Endodermal cell (in vitro differentiated cells): ENCODE measurements around the gene LTA. TPM values are rescaled to one million over a fixed set of nuclear protein-coding genes. Genes with fewer than 3 reads are reported as not detected.

Source experiments
- DNase-seq: peaks from one replicate; pipeline ENCODE4 v3.0.0-alpha.2; 2017
- H3K27ac ChIP-seq: 2 replicates; pipeline ENCODE4 v1.5.1; 2013; ENCODE audit warnings: mild to moderate bottlenecking, low read depth, low read length, moderate library complexity
- H3K27me3 ChIP-seq: 2 replicates; pipeline ENCODE4 v1.6.1; 2013; ENCODE audit warnings: mild to moderate bottlenecking, low read length, moderate library complexity; ENCODE audit not compliant: insufficient read depth, control insufficient read depth, poor library complexity, severe bottlenecking
- H3K36me3 ChIP-seq: 2 replicates; pipeline ENCODE4 v1.7.0; 2013; ENCODE audit warnings: mild to moderate bottlenecking, low read length, moderate library complexity; ENCODE audit not compliant: control insufficient read depth, insufficient read depth
- H3K4me1 ChIP-seq: one replicate; pipeline ENCODE4 v1.7.0; 2013; ENCODE audit warnings: low read length; ENCODE audit not compliant: control insufficient read depth, insufficient read depth
- H3K4me3 ChIP-seq: 2 replicates; pipeline ENCODE4 v1.5.1; 2013; ENCODE audit warnings: mild to moderate bottlenecking, low read length, moderate library complexity
- H3K9ac ChIP-seq: 2 replicates; pipeline ENCODE4 v1.6.1; 2013; ENCODE audit warnings: mild to moderate bottlenecking, low read length, moderate library complexity; ENCODE audit not compliant: poor library complexity, severe bottlenecking; ENCODE audit errors: extremely low read depth
- H3K9me3 ChIP-seq: 2 replicates; pipeline ENCODE4 v1.6.1; 2013; ENCODE audit warnings: mild to moderate bottlenecking, low read length, moderate library complexity; ENCODE audit not compliant: control insufficient read depth
- H3K27ac Mint-ChIP-seq: 2 replicates; pipeline ENCODE4 v1.8.0; 2020; ENCODE audit warnings: mixed read lengths
- H3K27me3 Mint-ChIP-seq: 2 replicates; pipeline ENCODE4 v1.8.0; 2021; ENCODE audit warnings: mild to moderate bottlenecking, mixed read lengths; ENCODE audit not compliant: insufficient read depth
- H3K36me3 Mint-ChIP-seq: 2 replicates; pipeline ENCODE4 v1.8.0; 2020; ENCODE audit warnings: low read depth, mixed read lengths
- H3K4me1 Mint-ChIP-seq: 2 replicates; pipeline ENCODE4 v1.8.0; 2020; ENCODE audit warnings: mixed read lengths
- H3K4me3 Mint-ChIP-seq: 2 replicates; pipeline ENCODE4 v1.8.0; 2020; ENCODE audit warnings: mild to moderate bottlenecking, moderate library complexity, mixed read lengths
- H3K9me3 Mint-ChIP-seq: 2 replicates; pipeline ENCODE4 v1.8.0; 2020; ENCODE audit warnings: mild to moderate bottlenecking, mixed read lengths
- CTCF ChIP-seq: fragments of 200-600 bp; sonication (generic); conservative IDR thresholded peaks from 2 replicates; pipeline ENCODE4 v1.5.0; 2021; ENCODE audit warnings: antibody characterized with exemption, mild to moderate bottlenecking
- WGBS, 2 experiments: methylation state at CpG; one replicate each; pipeline versions ENCODE4 v1.1.5 to v1.1.7; 2013; ENCODE audit warnings: missing lambda C conversion rate in 2 of 2, mixed read lengths in 1 of 2; ENCODE audit not compliant: insufficient coverage in 1 of 2, insufficient read length in 1 of 2; 5-methylcytosine and 5-hydroxymethylcytosine counted together
- total RNA-seq, 2 donors: library from RNA; stranded (reverse); fragmentation: NEBNext Ultra II Directional in 1 of 2; extraction: Animal tissue kit (Norgen Biotek cat#: 25700) in 1 of 2; gene quantifications; 2 replicates in 1 of 2; 3 replicates in 1 of 2; pipeline ENCODE4 v1.2.1, GENCODE V29; 2021

Gene LTA
- total RNA-seq, 2 donors from 2014 or later, result not detected

DNA sequence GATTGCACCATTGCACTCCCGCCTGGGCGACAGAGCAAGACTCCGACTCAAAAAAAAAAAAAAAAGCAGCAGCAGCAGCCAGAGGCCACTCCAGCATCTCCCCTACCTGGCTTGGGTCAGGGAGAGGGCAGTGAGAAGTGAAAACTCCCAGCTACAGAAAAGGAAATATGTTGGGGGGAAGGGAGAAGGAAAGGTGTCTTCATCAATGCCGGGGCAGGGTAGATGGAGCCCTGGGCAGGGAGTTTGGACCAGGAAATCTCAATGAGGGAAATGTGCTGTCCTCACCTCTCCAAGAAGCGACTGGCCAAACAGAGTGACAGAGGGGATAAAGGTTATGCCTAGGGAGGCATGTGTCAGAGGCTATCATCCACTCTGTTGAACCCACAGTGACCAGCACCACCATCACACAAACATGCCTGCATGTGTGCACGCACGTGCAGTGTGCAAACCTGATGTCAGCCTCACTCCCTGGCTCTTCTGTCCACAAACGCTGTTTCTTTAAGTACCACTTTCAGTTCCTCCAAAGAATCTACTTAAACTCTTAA, 42.1 kb downstream of the LTA start:
- no peaks in the 10 kb centered on the region for H3K36me3 ChIP-seq
- no peak overlapping the region for H3K4me3 Mint-ChIP-seq
- no peaks in the 10 kb centered on the region for H3K27me3 Mint-ChIP-seq
- no peak for DNase-seq
- H3K27me3 ChIP-seq, result no peaks in the 10 kb centered on the region
- H3K9ac ChIP-seq, result no peak overlapping the region
- H3K9me3 Mint-ChIP-seq, result no peaks in the 10 kb centered on the region
- TF ChIP-seq CTCF, result no peak
- no peaks in the 10 kb centered on the region for H3K9me3 ChIP-seq
- WGBS, 2 experiments, result 86 to 92% methylated on average over 3 to 8 of the region's 8 CpGs
- peaks cover 16% of the 10 kb centered on the region for H3K4me1 Mint-ChIP-seq
- H3K4me3 ChIP-seq, result no peak overlapping the region
- no peak overlapping the region for H3K27ac Mint-ChIP-seq
- no peaks in the 10 kb centered on the region for H3K4me1 ChIP-seq
- H3K36me3 Mint-ChIP-seq, result no peaks in the 10 kb centered on the region
- no peak overlapping the region for H3K27ac ChIP-seq

DNA sequence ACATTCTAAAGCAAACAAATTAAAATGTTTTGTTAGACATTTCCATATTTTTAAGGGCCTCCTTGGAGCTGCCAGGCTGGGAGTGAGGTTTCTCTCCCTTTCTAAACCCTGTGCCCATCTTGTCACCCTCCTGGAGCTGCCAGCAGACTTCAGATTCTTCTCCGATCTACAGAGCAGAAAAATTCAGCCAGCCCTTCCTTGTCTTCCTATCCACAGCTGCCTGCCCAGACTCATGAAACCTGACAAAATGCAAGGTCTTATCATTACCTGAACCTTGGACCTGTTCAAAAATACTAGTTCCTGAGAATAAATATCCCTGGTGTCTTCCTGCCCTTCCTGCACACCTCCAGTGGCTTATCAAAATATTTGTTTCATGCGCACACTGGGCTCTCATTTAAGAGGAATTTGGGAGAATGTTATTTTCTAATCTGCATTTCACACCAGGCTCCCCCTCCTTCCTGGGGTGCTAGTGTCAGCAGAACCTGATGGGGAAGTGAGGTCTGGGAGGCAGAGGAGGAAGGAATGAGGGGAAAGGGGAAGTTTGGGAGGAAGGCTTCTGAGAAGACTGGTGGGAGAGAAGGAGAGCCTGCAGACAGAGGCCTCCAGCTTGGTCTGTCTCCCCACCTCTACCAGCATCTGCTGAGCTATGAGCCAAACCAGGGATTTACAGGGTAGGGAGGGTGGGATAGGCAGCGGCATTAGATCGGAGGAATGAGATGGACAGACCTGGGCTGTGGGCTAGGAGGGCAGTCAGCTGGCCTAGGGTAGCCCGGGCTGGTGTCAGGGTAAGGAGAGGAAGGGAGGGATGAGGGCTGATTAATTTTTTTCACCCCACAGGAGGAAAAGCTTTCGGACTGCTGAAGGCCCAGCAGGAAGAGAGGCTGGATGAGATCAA, 42.8 kb downstream of the LTA start, which contains the start of gene AIF1:
Gene AIF1 (plus strand): TSS at position 551 of the 895 bp plus-strand sequence. CDS start 96 bp downstream, at position 647.
- H3K4me3 ChIP-seq, result no peak within 1 kb of the TSS
- H3K27ac ChIP-seq, result no peak within 1 kb of the TSS
- Mint-ChIP-seq H3K27me3 (no peaks in the 10 kb centered on the region), H3K4me3 (no peak within 1 kb of the TSS), H3K27ac (peak within 1 kb of the TSS; percentile 29), H3K36me3 (no peaks in the 10 kb centered on the region), H3K4me1 (peaks cover 16% of the 10 kb centered on the region), H3K9me3 (no peaks in the 10 kb centered on the region)
- DNase-seq, result no peak
- no peaks in the 10 kb centered on the region for H3K27me3 ChIP-seq
- H3K36me3 ChIP-seq, result no peaks in the 10 kb centered on the region
- no peak within 1 kb of the TSS for H3K9ac ChIP-seq
- TF ChIP-seq CTCF, result no peak
- no peaks in the 10 kb centered on the region for H3K4me1 ChIP-seq
- no peaks in the 10 kb centered on the region for H3K9me3 ChIP-seq
- 91 to 92% methylated on average over 2 to 6 of the region's 6 CpGs for WGBS, 2 experiments

GRCh38 chr6:31615748-31616147, 43.7 kb downstream of the LTA start:
- no peak for DNase-seq
- Histone ChIP-seq H3K9ac (no peak overlapping the region), H3K27me3 (no peaks in the 10 kb centered on the region), H3K4me3 (no peak overlapping the region), H3K27ac (no peak overlapping the region), H3K9me3 (no peaks in the 10 kb centered on the region), H3K4me1 (no peaks in the 10 kb centered on the region), H3K36me3 (no peaks in the 10 kb centered on the region)
- H3K27me3 Mint-ChIP-seq, result no peaks in the 10 kb centered on the region
- WGBS, 2 experiments, result 80 to 87% methylated on average over 4 to 7 of the region's 7 CpGs
- H3K4me3 Mint-ChIP-seq, result no peak overlapping the region
- no peak for TF ChIP-seq CTCF
- peaks cover 16% of the 10 kb centered on the region for H3K4me1 Mint-ChIP-seq
- H3K27ac Mint-ChIP-seq, result peak overlapping the region; percentile 29
- no peaks in the 10 kb centered on the region for H3K9me3 Mint-ChIP-seq
- no peaks in the 10 kb centered on the region for H3K36me3 Mint-ChIP-seq
